HEK293 (cell line): ENCODE measurements around the gene CPNE8.

ENCODE experiments used
- CTCF ChIP-seq: fragments of 450-650 bp; formaldehyde crosslinking; IDR thresholded peaks from 2 replicates; pipeline ENCODE4 v1.5.1; 2016; ENCODE audit warnings: missing biosample characterization, missing genetic modification characterization
- KLF1 ChIP-seq: fragments of 450-650 bp; formaldehyde crosslinking; IDR thresholded peaks from 2 replicates; pipeline ENCODE4 v1.5.1; 2016; ENCODE audit warnings: missing biosample characterization, missing genetic modification characterization
- ZNF398 ChIP-seq: fragments of 450-650 bp; formaldehyde crosslinking; IDR thresholded peaks from 2 replicates; pipeline ENCODE4 v1.5.1; 2017; ENCODE audit warnings: missing biosample characterization, missing genetic modification characterization
- ZNF747 ChIP-seq: fragments of 450-650 bp; formaldehyde crosslinking; IDR thresholded peaks from 2 replicates; pipeline ENCODE4 v1.5.1; 2016; ENCODE audit warnings: missing biosample characterization, missing genetic modification characterization

DNA sequence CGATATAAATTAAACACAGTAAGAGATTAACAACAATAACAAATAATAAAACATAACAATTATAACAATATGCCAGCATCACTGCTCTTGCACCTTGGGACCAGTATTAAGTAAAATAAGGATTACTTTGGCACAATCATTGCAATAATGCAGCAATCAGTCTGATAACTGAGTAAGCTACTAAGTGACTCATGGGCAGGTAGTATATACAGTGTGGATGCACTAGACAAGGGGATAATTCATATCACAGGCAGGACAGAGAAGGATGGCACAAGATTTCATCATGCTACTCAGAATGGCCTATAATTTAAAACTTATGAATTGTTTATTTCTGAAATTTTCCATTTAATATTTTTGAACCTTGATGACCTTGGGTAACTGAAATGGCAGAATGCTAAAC is 298.1 kb downstream of the CPNE8 start:
- TF ChIP-seq ZNF747 (no peak), CTCF (tag by site-specific recombination) (no peak), ZNF398 (no peak), KLF1 (tag by site-specific recombination) (no peak)
